Measurements from ENCODE around the gene YPEL3.

GRCh38 chr16:30104090-30104489 is 8.1 kb upstream of the YPEL3 start:
- no peak for TF ChIP-seq CTCF (IDR thresholded peaks at IDR 0.05)
- no peak for TF ChIP-seq POLR2A (IDR thresholded peaks at IDR 0.05)
